NCI-H82 treated with DMSO at 0.1 percent for 48 hours (cell line): ENCODE measurements around the gene DNTT.

Experiments
- DNase-seq: peaks from one replicate; lab custom pipeline; 2025; ENCODE audit not compliant: unreplicated experiment; lab: John Stamatoyannopoulos, UW

DNTT gene

GRCh38 chr10:96374985-96375830, 71.0 kb downstream of the DNTT start:
- DNase-seq: peak; percentile 39

- no peak for DNase-seq
Measured at GRCh38 chr10:96376483-96376882, 72.2 kb downstream of the DNTT start.

DNA sequence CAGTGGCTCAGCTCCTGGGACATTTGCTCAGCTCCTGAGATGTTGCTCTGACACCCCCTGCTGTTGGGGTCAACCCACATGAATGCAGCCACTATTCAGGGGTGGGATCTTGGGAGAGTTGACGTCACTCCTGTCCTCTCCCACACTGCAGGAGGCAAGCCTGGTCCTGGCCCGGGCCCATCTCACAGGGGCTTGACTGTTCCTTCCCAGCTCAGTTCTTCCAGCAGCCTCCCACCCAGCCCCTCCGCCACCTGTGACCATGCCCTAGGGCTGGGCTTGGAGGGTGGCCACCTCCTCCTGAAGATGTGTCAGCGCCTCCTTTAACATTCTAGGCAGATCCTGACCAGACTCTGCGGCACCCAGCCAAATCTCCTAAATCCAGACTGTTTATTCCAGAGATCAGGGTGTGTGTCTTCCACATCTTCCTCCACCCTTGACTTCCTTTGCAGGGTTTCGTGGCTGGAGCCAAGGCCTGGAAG, 73.6 kb downstream of the DNTT start:
- DNase-seq: no peak

GRCh38 chr10:96378741-96379140, 74.5 kb downstream of the DNTT start:
- no peak for DNase-seq

DNA sequence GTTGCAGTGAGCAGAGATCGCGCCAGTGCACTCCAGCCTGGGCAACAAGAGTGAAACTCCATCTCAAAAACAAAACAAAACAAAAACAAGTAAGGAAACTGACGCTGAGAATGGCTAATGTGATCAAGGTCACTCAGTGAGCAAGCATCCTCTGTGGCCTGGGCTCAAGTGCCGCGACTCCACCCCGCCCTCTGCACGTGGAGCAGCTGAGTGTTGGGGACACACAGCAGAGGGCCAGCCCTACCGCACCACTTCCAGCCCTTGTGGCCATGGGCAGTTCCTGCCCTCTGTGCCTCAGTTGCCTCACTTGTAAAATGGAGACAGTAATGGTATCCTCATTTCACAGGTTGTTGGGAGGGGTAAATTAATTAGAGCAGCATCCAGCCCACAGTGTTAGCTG, 75.5 kb downstream of the DNTT start:
- no peak for DNase-seq

- no peak for DNase-seq
Measured at GRCh38 chr10:96380821-96381220, 76.6 kb downstream of the DNTT start.

GRCh38 chr10:96384506-96384905, 80.3 kb downstream of the DNTT start:
- no peak for DNase-seq

DNA sequence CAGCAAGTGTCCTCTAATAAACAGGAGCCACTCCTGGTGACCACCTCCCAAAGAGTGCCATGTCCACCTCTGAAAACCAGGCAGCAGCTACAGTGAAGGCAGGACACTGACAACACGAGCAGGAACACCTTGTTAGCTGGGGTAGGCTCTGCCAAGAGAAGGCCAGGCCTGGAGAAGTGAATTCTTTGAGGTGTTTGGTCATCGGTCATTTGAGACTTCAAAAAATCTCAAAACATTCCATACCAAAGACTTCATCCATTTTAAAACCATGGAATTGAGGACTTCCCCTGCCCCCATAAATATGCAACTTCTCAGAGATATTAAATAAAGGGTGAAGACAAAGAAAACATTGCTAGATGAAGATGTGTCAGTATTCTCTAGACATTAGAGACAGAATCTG, 82.9 kb downstream of the DNTT start:
- DNase-seq: no peak

GRCh38 chr10:96387601-96388000, 83.4 kb downstream of the DNTT start:
- no peak for DNase-seq
